Loucy (cell line): ENCODE measurements around the gene NTPCR.

Source experiments
- H2AFZ ChIP-seq: fragments of 200-600 bp; sonication (generic); 2 replicates; pipeline ENCODE4 v1.6.0; 2016; ENCODE audit warnings: antibody characterized with exemption, mild to moderate bottlenecking, low read length, moderate library complexity
- H3F3A ChIP-seq: fragments of 200-600 bp; 2 replicates; pipeline ENCODE4 v1.6.0; 2016; ENCODE audit warnings: antibody characterized with exemption, low read depth, mild to moderate bottlenecking
- H3K27me3 ChIP-seq: fragments of 200-600 bp; sonication (generic); 2 replicates; pipeline ENCODE4 v1.6.1; 2014; ENCODE audit warnings: low read length, mild to moderate bottlenecking; ENCODE audit not compliant: insufficient read depth, poor library complexity, severe bottlenecking
- H3K36me3 ChIP-seq: fragments of 200-600 bp; sonication (generic); 2 replicates; pipeline ENCODE4 v1.6.1; 2016; ENCODE audit warnings: low read length; ENCODE audit not compliant: insufficient read depth
- H3K4me1 ChIP-seq: fragments of 200-600 bp; sonication (generic); 2 replicates; pipeline ENCODE4 v1.5.1; 2014; ENCODE audit warnings: low read length, mild to moderate bottlenecking; ENCODE audit not compliant: insufficient read depth, poor library complexity, severe bottlenecking
- H3K4me2 ChIP-seq: fragments of 200-600 bp; sonication (generic); 2 replicates; pipeline ENCODE4 v1.6.0; 2014; ENCODE audit warnings: antibody characterized with exemption, low read length, low read depth, mild to moderate bottlenecking; ENCODE audit not compliant: poor library complexity, severe bottlenecking
- H3K4me3 ChIP-seq: fragments of 200-600 bp; sonication (generic); 2 replicates; pipeline ENCODE4 v1.5.1; 2014; ENCODE audit warnings: low read length, mild to moderate bottlenecking, mixed read lengths; ENCODE audit not compliant: poor library complexity, severe bottlenecking
- H3K79me2 ChIP-seq: fragments of 200-600 bp; sonication (generic); 2 replicates; pipeline ENCODE4 v1.6.1; 2014; ENCODE audit warnings: low read length; ENCODE audit not compliant: insufficient read depth
- H3K9ac ChIP-seq: fragments of 200-600 bp; sonication (generic); 2 replicates; pipeline ENCODE4 v1.6.0; 2014; ENCODE audit warnings: mild to moderate bottlenecking, low read depth, low read length, moderate library complexity; ENCODE audit not compliant: poor library complexity, severe bottlenecking
- H3K9me2 ChIP-seq: fragments of 200-600 bp; sonication (generic); replicated peaks from 2 replicates; pipeline ENCODE4 v1.6.1; 2016; ENCODE audit warnings: low read depth, low read length, mixed read lengths
- H3K9me3 ChIP-seq: fragments of 200-600 bp; sonication (generic); 2 replicates; pipeline ENCODE4 v1.6.1; 2014; ENCODE audit warnings: mild to moderate bottlenecking, antibody characterized with exemption, low read length, low read depth; ENCODE audit not compliant: insufficient read depth
- H4K20me1 ChIP-seq: fragments of 200-600 bp; sonication (generic); 2 replicates; pipeline ENCODE4 v1.6.0; 2014; ENCODE audit warnings: antibody characterized with exemption, low read length, mild to moderate bottlenecking; ENCODE audit not compliant: insufficient read depth, poor library complexity, severe bottlenecking
- CTCF ChIP-seq: fragments of 200-600 bp; sonication (generic); conservative IDR thresholded peaks from 2 replicates; pipeline ENCODE4 v1.5.1; 2014; ENCODE audit warnings: mild to moderate bottlenecking, antibody characterized with exemption, low read length
- EZH2phosphoT487 ChIP-seq: fragments of 200-600 bp; IDR thresholded peaks from 2 replicates; pipeline ENCODE4 v1.6.1; 2018; ENCODE audit warnings: antibody characterized with exemption, mild to moderate bottlenecking, moderate library complexity, borderline replicate concordance

Gene NTPCR

DNA sequence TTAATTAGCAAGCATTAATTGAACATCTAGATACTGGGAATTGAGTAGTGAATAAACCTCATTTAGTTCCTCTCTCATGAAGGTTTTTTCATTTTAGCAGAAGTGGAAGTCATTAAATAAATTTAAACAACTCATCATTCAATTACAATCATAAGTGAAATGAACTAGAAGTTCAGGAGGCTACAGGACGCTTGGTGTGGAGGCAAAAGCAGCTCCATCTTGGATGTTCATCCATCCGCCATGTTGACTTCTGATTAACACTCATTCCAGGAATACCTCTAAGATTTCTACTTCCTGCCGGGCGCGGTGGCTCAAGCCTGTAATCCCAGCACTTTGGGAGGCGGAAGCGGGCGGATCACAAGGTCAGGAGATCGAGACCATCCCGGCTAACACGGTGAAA lies 11.5 kb upstream of the NTPCR start:
- H3K9me3 ChIP-seq = no peaks in the 10 kb centered on the region
- H3K79me2 ChIP-seq = no peaks in the 10 kb centered on the region
- H3K4me2 ChIP-seq = no peak overlapping the region
- H3F3A ChIP-seq = no peaks in the 10 kb centered on the region
- no peaks in the 10 kb centered on the region for H3K9me2 ChIP-seq
- no peak overlapping the region for H2AFZ ChIP-seq
- H3K9ac ChIP-seq = no peak overlapping the region
- TF ChIP-seq EZH2phosphoT487 (no peak), CTCF (no peak)
- H3K4me1 ChIP-seq = peaks cover 32% of the 10 kb centered on the region
- no peaks in the 10 kb centered on the region for H3K27me3 ChIP-seq
- no peaks in the 10 kb centered on the region for H3K36me3 ChIP-seq
- H4K20me1 ChIP-seq = no peaks in the 10 kb centered on the region
- H3K4me3 ChIP-seq = no peak overlapping the region

- peaks cover 40% of the 10 kb centered on the region for H3K4me1 ChIP-seq
- no peak overlapping the region for H3K4me2 ChIP-seq
- H3K9me3 ChIP-seq = no peaks in the 10 kb centered on the region
- H4K20me1 ChIP-seq = no peaks in the 10 kb centered on the region
- no peaks in the 10 kb centered on the region for H3K79me2 ChIP-seq
- H3K9me2 ChIP-seq = no peaks in the 10 kb centered on the region
- H3K4me3 ChIP-seq = no peak overlapping the region
- H3F3A ChIP-seq = no peaks in the 10 kb centered on the region
- no peak for TF ChIP-seq EZH2phosphoT487
- no peak for TF ChIP-seq CTCF
- no peaks in the 10 kb centered on the region for H3K36me3 ChIP-seq
- no peak overlapping the region for H3K9ac ChIP-seq
- H3K27me3 ChIP-seq = no peaks in the 10 kb centered on the region
- H2AFZ ChIP-seq = no peak overlapping the region
Observed at GRCh38 chr1:232939748-232940147, 10.7 kb upstream of the NTPCR start.

DNA sequence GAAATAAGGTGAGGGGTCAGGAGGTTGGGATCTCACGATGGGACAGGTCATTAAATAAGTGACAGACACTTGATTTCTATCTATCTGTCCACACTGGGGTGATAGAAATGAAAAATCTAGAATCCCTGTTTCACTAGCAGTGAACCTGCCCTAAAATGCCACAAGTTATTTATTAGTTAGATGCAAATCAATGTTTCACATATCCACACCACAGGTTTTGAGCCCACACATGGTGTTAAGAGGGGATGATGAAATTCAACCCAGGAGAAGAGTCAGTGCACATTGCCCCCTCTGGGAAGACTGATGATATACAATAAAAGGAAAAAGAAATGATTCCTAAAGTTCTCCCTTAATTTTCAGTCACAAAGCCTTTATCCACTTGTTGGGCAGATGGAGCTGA lies 10.1 kb upstream of the NTPCR start:
- H3K4me1 ChIP-seq = peaks cover 37% of the 10 kb centered on the region
- H3K9me2 ChIP-seq = no peaks in the 10 kb centered on the region
- no peak overlapping the region for H3K4me2 ChIP-seq
- H2AFZ ChIP-seq = no peak overlapping the region
- H3K9ac ChIP-seq = no peak overlapping the region
- H3K9me3 ChIP-seq = no peaks in the 10 kb centered on the region
- no peak overlapping the region for H3K4me3 ChIP-seq
- no peaks in the 10 kb centered on the region for H3K36me3 ChIP-seq
- no peaks in the 10 kb centered on the region for H3K27me3 ChIP-seq
- H4K20me1 ChIP-seq = no peaks in the 10 kb centered on the region
- no peaks in the 10 kb centered on the region for H3F3A ChIP-seq
- TF ChIP-seq EZH2phosphoT487 = no peak
- no peak for TF ChIP-seq CTCF
- H3K79me2 ChIP-seq = no peaks in the 10 kb centered on the region
